Stromal cell of bone marrow (primary cell): ENCODE data around the gene ZNF3.
A peak's percentile ranks its signal among the peaks of the same experiment; 100 is the strongest.

Experiments used
- DNase-seq: peaks from one replicate; pipeline ENCODE4 v3.0.0-alpha.2; 2012; ENCODE audit warnings: low read depth

ZNF3 gene

GRCh38 chr7:100088621-100089457 is 7.3 kb upstream of the ZNF3 start, which contains the start of gene COPS6:
Gene COPS6 (plus strand): TSS chr7:100088969. CDS start chr7:100088991, 22 bp downstream.
- peak; percentile 52 for DNase-seq

GRCh38 chr7:100088095-100088620 is 6.6 kb upstream of the ZNF3 start:
- DNase-seq: no peak

- DNase-seq: peak; percentile 67
These were observed 5.7 kb upstream of the ZNF3 start for GRCh38 chr7:100087055-100087750.

- DNase-seq: no peak
These were observed 4.0 kb upstream of the ZNF3 start for GRCh38 chr7:100085515-100085914.

GRCh38 chr7:100082978-100083377 is 1.5 kb upstream of the ZNF3 start:
- DNase-seq: no peak

GRCh38 chr7:100080907-100081534 is 502 bp downstream of the ZNF3 start:
- DNase-seq: no peak

- DNase-seq: no peak
These were observed 2.4 kb downstream of the ZNF3 start for GRCh38 chr7:100079024-100079560.

- no peak for DNase-seq
These were observed 4.3 kb downstream of the ZNF3 start for GRCh38 chr7:100077205-100077604.

- no peak for DNase-seq
These were observed 6.1 kb downstream of the ZNF3 start for GRCh38 chr7:100075418-100075817.

GRCh38 chr7:100074841-100075240 is 6.7 kb downstream of the ZNF3 start:
- DNase-seq: no peak

GRCh38 chr7:100072462-100072861 is 9.1 kb downstream of the ZNF3 start:
- DNase-seq: no peak

- no peak for DNase-seq
These were observed 10.4 kb downstream of the ZNF3 start for GRCh38 chr7:100071018-100071723.

GRCh38 chr7:100069991-100070390 is 11.5 kb downstream of the ZNF3 start:
- no peak for DNase-seq

- no peak for DNase-seq
These were observed 14.6 kb downstream of the ZNF3 start for GRCh38 chr7:100066953-100067352.

GRCh38 chr7:100065452-100066186 is 15.9 kb downstream of the ZNF3 start:
- DNase-seq: peak; percentile 67

GRCh38 chr7:100064162-100064561 is 17.4 kb downstream of the ZNF3 start:
- no peak for DNase-seq

- DNase-seq: no peak
These were observed 18.1 kb downstream of the ZNF3 start for GRCh38 chr7:100063376-100063775.

GRCh38 chr7:100061518-100062193 is 19.9 kb downstream of the ZNF3 start:
- no peak for DNase-seq

GRCh38 chr7:100059251-100059739 is 22.2 kb downstream of the ZNF3 start:
- no peak for DNase-seq

- DNase-seq: no peak
These were observed 24.5 kb downstream of the ZNF3 start for GRCh38 chr7:100057006-100057405.
